NCI-H748 treated with DMSO at 0.1 percent for 48 hours (cell line): Measurements from ENCODE around the gene KCNN4.
"Not testable (repeated sequence)": the region's sequence is repeated elsewhere in the genome, so short reads cannot be mapped to it uniquely, and the experiment has no call there.

Source experiments
- DNase-seq: peaks from one replicate; lab custom pipeline; 2025; lab: John Stamatoyannopoulos, UW

Gene KCNN4

DNA sequence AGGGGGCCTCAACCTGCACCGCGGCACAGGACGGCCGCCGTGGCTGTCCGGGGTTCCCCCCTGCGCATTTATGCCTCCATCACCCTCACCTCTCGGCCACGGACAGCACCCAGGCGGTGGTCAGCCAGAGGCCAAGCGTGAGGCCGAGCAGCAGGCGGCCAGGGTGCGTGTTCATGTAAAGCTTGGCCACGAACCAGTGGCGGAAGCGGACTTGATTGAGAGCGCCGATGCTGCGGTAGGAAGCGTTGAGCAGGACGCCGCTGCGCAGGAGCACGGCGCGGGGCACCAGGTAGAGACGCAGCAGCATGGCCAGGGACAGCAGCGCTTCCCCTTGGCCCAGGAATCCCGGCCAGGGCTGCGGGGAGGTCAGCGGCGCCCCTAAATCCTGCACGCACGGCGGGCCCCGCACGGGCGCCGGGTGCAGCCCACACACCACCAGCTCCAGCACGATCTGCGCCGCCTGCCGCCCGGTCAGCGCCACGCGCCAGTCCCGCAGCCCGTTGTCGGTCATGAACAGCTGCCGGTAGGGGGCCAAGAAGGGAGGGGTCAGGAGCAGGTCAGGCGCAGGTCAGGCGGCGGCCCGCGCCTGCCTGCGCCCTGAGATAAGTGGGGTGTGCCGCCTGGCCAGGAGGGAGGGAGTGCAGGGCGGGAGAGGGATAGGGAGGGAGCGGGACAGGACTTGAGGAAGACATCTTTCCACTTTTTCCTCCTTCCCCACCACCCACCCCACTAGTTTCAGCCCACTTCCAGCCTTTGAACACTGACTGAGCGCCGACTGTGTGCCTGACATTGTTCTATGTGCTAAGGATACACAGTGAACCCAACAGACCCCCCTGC is 6.5 kb downstream of the KCNN4 start:
- DNase-seq, result no peak

DNA sequence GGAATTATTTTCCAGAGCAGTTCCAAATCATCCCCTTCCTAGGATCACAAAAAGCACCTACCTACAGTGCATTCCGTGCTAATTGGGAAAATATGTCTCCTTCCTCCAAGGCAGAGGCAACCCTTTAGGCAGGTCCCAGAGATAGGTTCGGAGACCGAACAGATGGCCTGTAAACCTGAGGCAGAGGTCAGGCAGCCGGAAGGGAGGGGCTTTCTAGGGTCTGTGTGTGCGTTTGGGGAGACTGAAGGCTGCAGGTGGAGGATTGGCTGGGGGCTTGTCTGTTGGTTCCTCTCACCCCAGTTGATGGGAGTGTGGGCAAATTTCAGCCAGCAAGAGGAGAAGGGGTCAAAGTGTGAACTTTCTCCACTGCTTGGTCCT is 7.1 kb downstream of the KCNN4 start:
- no peak for DNase-seq

DNA sequence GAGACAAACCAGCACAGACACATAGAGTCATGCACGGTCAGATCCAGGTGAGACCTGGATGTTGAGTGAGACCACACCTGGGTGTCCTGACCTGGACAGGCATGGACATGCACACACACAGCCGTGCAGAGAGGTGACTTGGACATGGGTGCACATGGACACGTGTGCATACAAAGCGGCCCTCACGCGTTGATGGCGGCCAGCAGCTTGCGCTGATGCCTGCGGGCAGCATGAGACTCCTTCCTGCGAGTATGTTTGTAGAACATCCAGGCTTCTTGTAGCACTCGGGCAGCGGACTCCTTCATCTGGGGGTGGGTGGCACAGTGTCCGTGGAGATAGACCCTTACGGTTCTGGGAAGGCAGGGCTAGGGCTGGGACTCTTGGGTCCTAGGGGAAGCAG is 11.5 kb downstream of the KCNN4 start:
- no peak for DNase-seq

DNA sequence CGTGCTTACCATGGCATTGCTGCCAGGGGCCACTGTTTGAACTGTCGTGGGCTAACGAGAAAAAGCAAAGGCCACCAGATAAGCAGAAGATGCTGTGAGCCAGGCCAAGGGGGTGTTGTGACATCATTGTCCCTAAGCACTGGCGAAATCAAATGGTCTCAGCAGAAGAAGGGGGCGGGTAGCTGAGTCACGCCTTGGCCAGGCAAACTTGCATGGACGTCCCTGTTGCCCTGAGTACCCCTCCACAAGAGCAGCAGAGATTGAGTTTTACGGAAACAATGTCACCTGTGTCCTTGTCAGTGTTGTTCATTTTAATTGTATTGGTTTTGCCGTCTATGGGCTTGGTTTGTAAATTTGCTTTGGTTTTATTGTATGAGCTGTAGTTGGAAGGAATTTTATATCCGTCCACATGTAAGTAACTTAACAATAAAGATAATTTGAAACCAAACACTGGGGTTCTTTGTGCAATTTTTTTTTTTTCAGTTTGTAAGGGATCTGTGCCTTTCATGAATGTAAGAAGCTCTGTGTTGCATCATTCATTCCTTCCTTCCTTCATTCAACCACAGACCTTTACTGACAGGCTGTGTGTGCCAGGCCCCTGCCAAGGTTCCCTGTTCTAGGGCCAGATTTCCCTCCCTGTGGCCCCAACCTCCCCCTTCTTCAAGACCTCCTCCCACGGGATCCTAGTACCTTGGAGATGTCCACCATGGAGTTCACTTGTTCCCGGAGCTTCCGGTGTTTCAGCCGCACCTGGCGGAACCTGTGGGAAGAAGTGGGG is 12.3 kb downstream of the KCNN4 start:
- DNase-seq, result no peak

DNA sequence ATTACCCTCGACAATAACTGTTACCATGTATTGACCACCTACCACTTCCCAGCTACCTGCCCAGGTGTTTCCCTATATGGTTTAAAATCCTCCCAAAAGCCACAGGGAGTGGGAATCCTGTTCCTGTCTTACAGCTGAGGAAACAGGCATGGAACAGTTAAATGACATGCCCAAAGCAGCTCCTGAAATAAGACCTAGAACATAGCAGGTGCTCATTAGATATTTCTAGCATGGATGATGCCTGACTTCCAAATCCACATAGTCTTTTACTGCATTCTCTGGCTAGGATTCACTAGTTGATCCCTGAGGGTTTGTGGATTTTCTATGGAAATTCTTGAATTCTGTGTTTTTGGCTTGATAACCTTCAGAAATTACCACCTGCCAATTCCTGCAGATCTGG is 13.0 kb downstream of the KCNN4 start:
- DNase-seq, result no peak

DNA sequence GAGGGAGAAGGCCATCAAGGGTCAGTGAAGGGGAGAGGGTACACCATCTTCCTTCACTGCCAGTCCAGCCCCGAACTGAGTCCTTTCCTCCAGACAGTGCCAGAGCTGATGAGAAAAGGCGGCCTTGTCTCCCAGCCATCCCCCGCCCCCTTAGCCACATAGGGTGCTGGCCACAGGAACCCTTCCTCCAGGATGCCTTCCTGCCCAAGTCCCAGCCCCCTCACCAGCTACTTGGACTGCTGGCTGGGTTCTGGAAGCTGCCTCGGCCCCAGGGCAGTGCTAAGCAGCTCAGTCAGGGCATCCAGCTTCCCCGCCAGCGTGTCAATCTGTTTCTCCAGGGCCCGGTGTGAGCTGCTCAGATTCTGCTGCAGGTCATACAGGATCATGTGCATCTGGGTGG is 13.5 kb downstream of the KCNN4 start:
- no peak for DNase-seq

DNA sequence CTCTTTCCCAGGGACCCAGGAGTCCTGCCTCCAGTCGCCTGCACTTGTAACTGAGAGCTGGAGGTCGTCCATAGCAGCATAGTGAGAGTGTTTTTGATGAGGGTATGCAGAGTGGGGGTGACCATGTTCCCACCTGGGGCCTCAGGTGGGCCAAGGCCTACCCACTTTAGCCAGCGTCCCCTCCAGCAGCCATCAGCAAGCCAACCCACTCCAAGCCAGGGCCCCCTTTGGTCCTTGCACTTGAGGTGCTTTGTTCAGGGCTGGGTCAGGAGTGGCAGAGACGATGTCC is 14.1 kb downstream of the KCNN4 start:
- DNase-seq, result no peak

DNA sequence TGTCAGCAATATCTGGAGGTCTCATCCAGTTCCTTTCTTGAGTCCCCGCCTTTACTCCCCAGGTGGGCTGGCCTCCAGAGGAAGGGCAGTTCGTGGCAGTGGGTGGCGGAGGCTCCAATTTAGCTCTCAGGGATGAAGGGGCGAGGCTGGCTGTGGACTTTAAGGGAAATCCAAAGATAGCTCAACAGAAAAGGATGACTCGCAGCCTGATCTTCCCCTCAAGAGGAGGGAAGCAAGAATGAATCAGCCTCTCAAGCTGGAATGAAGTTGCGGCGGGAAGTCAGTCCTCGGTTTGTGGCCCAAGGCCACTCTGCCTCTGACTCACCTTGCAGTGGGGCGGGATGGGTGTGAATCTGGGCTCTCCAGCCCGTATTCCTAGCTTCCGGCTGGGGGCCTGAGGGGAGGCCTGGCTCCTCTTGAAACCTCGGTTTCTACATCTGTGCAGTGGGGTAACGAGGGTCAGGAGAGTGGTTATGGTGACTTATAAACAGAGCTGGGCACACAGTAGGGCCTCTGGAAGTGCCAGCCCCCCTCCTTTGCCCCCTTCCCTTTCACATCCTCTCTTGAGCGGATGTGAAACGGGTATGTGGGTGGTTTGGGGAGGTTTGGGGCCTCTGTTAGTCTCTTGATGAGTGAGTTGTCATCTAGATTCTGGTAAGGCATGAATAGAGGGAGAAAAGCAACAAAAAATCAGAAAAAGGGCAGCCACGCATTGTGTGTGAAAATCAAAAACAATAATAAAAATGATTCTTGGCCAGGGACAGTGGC is 15.5 kb downstream of the KCNN4 start:
- no peak for DNase-seq

DNA sequence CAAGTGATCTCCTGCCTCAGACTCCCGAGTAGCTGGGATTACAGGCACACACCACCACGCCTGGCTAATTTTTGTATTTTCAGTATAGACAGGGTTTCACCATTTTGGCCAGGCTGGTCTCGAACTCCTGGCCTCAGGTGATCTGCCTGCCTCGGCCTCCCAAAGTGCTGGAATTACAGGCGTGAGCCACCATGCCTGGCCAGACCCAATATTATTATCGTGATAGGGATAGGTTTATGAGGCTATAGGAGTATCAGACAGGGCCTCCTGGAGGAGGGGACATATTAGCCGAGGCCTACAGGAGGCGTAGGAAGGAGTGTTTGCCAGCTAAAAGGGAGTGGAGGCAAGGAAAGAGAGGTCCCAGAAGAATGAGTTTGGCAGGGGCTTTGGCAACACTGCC is 16.1 kb downstream of the KCNN4 start:
- not testable (repeated sequence) for DNase-seq

DNA sequence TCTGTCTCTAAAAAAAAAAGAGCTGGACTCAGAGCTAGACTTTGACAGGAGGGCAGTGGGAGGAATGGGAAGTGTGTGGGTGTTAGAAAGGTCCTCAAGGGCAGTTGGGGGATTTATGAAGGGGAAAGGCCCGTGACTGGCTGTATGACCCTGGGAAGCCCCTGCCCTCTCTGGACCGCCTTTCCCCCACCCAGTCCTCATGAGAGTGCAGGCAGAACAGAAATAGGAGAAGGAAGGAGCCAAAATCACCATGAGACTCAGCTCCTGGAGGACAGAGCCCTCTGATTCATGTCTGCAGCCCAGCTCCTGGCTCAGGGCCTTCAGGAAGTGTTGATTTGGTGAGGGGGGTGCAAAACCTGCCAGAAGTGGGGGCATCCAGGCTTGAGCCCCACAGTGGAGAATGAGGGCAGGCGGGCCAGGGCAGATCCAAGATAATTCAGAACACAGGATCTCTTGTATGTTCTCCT is 17.3 kb downstream of the KCNN4 start:
- no peak for DNase-seq

DNA sequence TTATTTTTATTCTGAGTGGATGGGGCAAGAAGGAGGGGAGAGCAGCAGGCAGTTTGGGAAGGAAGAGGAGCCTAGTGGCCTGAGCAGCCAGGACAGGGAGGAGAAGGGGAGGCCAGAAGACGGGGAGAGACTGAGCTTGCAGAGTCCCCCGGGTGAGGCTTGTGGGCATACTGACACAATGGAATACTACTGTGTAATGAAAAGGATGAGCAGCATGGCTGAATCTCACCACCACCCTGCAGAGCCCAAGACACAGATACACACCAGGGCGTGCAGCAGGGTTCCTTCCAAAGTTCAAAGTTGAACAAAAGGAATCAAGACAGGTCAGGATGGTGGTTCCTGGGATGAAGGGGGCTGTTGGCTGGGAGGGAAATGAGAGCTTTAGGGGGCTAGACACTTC is 18.0 kb downstream of the KCNN4 start:
- no peak for DNase-seq

DNA sequence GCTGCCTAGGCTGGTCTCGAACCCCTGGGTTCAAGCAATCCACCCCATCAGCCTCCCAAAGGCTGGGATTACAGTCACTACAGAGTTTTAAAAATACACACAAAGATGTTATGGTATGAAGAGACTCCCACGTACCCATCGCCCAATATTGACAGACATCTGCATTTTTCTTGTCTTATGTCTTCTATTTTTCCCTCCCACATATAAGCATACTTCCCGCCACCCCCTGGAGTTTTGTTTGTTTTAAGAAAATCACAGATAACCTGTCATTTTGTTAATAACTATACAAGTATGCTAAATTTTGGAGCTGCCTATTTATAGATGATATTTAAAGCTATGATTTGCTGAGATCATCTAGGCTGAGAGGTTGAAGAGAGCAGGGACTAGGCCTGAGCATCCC is 19.8 kb downstream of the KCNN4 start:
- no peak for DNase-seq

DNA sequence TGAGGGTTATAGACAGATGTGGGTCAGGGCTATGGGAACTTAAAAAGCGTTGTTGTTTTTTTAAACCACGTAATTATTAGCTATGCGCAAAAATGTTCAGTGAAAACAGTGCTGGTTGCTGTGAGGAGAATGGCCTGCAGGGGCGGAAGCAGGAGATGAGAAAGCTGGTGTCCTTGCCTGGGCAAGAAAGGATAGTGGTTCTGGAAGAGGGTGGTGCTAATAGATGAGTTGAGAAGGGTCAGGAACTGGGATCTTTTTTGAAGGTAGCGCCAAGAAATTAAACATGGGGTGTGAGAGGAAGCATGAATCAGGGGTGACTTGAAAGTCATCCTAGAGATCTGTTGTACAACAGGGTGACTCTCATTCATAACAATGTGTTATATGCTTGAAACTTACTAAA is 21.3 kb downstream of the KCNN4 start:
- no peak for DNase-seq

DNA sequence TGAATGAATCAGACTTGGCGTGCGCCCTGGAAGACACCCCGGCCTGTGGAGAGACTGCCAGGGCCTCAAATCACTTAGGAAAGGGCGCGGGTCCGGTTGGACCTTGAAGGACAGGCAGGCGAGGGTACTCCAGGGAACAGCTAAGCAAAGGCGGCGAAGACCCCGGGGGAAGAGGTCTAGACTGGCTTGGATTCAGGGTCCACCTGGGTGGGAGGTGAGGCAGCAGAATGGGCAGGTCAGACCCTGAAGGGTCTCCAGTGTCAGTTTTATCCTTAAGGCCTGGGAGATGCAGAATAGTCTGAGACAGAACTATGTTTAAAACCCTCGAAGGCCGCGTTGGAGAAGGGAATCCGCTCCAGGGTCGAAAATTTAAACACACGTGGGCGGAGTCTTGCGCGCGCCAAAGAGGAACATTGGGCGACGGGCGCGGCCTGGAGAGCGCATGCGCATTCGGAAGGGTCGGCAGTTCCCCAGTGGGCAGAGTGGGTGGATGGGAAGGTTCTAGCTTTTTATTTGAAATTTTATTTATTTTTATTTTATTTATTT is 25.4 kb downstream of the KCNN4 start:
- DNase-seq, result peak; percentile 93

DNA sequence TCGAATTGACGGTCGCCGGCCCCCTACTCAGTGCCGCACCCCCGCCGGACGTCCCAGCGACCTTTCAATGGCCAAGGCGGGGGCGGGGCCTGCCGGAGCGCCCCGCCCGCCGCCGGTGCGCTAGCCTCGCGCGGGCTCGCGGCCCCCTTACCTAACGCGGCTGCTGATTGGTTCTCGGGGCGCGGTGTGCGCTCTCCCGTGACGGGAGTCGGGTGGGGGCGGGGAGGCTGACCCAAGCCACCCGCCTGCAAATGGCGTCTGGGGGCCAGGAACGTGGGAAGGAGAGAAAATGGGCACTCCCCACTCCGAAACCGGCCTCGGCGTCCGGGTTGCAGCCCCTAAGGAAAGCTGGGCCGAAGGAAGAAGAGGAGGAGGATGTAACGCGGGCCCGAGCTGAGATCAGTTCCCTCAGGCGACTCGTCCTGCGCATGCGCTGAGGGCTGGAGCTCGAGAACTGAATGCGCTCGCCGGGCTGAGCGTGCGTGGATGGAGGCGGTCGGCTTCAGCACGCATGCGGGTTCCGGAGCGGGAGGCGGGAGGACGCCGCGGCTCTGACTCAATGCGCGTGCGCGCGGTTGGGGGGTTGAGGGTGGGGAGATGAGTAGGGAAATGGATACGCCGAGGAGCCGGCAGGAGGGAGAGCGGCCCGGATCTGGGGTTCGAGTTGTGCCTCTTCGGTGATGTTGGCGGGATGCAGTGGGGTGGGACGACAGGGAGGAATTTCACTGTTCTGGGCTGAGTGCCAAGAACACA is 26.1 kb downstream of the KCNN4 start, which contains the start of gene SMG9:
Gene SMG9, minus strand, starts transcription at position 460 of the 753 bp plus-strand sequence. CDS start 4,221 bp downstream, outside the sequence.
- DNase-seq, result peak; percentile 96

DNA sequence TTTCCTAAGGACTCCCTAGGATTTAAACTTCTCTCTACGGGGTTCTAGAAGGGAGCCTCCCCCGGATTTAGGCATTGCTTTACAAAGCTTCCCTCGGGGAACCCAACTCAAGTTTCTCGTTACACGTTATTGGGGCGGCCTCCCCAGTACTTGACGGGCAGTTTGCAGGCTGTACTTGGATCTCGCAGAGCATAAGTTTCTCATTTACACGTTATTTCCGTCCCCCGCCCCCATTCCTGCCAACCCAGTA is 26.6 kb downstream of the KCNN4 start:
- no peak for DNase-seq

DNA sequence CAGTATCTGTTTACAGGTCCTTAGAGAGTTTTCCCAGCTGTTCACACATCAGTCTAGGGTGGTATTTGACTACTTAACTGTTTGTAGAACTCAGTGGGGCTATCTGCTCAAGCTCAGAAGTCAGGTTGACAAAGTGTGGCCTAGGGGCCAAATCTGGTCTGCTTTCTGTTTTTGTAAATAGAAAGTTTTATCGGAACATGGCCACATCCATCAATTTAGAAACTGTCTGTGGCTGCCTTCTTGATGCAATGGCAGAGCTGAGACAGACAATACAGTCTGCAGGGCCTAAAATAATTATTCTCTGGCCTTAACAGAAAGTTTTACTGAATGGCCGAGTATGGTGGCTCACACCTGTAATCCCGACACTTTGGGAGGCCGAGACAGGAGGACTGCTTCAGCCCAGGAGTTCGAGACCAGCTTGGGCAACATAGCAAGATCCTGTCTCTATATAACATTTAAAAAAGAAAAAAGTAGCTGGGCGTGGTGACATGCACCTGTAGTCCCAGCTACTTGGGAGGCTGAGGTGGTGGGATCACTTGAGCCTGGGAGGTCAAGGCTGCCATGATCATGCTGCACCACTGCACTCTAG is 28.4 kb downstream of the KCNN4 start:
- no peak for DNase-seq

DNA sequence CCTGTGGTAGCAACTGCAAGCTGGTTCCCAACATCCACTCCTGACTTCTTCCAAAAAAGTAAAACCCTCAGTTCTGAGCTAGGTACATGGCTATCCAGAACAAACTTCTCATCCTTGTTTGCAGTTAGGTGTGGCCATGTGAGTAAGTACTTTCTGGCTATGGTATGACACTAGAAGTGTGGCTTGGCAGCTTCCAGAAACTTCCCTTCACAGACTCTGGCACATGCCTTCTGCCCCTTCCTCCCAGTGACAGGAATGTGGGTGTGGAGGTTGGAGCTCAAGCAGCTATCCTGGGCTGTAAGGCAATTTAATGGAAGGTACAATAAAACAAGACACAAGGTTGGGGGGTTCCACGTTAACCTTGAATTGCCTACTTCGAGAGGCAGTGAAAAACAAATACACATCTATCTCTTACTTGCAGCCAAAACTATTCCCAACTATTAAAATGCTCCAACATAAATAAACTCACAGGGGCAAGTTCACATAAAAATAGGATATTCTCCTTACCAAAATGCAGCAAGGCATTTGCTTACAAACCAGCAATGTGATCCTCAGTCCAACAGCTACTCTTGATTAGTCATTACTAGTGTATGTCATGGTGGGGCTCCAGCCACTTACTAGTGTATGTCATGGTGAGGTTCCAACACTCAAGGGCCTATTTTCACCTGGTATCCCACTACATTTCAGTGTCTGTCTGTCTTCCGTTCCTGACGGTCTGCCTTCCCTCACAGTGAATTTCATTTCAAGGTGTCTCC is 29.1 kb downstream of the KCNN4 start:
- DNase-seq, result no peak

DNA sequence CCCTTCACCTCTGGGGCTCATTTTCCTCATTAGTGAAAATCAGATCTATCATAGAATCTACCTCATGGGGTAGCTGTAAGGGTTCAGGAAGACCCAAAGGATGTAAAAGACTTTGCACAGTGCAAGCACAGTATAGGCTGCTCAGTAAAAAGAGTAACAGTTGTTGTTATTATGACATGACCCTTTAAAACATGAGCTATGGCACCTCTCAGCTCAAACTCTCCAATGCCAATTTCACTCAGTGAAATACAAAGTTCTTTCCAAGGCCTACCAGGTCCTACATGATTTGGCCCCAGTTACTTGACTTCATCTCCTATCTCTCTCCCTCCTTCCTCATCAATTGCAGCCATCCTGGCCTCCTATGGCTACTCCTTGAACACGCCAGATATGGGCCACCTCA is 30.9 kb downstream of the KCNN4 start:
- no peak for DNase-seq

DNA sequence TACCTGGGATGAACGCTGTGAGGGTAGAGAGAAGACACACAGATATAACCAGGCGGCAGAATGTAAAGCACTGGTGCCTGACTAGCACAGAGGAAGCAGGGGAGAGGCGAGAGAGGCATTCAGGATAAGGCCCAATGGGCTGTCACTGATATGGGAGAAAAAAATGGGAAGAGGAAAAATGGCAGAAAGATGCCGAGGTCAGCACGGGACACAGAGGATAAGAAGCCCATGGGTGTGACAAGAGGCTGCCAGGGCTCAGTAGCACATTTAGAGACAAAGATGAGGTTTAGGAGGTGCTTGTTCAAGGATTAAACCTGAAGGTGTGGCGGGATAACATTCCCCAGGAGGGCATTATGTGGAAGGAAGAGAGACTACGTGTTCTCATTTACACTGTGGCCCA is 31.6 kb downstream of the KCNN4 start:
- no peak for DNase-seq

DNA sequence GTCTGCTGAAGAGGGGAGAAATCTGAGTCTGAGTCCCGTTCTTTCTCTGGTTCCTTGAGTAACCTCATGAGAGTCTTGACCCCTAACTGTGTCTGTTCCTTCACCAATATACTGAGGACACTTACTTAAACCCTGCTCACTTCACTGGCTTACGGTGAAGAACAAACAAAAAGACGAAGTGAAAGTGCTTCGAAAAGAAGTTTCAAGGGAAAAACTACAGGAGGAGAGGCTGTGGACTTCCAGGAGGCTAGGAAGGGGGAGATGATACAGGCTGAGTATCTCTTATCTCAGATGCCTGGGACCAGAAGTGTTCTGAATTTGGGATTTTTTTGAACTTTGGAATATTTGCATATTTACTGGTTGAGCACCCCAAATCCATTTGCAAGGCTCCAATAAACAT is 32.1 kb downstream of the KCNN4 start:
- DNase-seq, result no peak
